NB4 (cell line): ENCODE measurements around the gene SLC16A8.

ENCODE experiments used
- MYC ChIP-seq: IDR thresholded peaks from 2 replicates; pipeline ENCODE4 v1.6.1; 2011; ENCODE audit warnings: low read depth, low read length
- POLR2A ChIP-seq: IDR thresholded peaks from 2 replicates; pipeline ENCODE4 v1.6.1; 2011; ENCODE audit warnings: mild to moderate bottlenecking; ENCODE audit not compliant: insufficient read length; ENCODE audit errors: extremely low read depth
- TF ChIP-seq, protein P1 (sequence below): IDR thresholded peaks from one replicate; pipeline ENCODE4 v1.5.1; 2012; ENCODE audit warnings: low read depth, low read length

DNA sequence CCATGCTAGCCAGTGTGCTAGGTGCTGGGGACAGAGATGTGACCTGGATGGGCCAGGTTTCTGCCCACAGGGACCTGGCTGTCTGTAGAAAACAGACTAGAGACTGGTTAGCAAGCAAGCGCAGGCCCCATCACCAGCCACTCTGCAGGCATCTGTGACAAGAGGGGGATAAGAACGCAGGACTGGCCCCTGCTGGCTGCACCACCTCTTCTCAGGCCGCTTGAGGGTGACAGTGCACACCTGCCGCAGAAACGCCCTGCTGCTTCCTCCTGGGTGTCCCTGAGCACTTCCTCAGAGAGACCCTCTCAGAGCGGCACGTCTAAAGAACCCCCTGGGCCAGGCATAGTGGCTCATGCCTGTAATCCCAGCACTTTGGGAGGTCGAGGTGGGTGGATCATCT, 32.7 kb downstream of the SLC16A8 start:
- TF ChIP-seq, protein P1, sequence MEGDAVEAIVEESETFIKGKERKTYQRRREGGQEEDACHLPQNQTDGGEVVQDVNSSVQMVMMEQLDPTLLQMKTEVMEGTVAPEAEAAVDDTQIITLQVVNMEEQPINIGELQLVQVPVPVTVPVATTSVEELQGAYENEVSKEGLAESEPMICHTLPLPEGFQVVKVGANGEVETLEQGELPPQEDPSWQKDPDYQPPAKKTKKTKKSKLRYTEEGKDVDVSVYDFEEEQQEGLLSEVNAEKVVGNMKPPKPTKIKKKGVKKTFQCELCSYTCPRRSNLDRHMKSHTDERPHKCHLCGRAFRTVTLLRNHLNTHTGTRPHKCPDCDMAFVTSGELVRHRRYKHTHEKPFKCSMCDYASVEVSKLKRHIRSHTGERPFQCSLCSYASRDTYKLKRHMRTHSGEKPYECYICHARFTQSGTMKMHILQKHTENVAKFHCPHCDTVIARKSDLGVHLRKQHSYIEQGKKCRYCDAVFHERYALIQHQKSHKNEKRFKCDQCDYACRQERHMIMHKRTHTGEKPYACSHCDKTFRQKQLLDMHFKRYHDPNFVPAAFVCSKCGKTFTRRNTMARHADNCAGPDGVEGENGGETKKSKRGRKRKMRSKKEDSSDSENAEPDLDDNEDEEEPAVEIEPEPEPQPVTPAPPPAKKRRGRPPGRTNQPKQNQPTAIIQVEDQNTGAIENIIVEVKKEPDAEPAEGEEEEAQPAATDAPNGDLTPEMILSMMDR, result no peak
- no peak for TF ChIP-seq POLR2A
- no peak for TF ChIP-seq MYC
